IPS-18a (cell line): ENCODE measurements around the gene HIGD2A.

Experiments used
- H3K27ac ChIP-seq: one replicate; pipeline ENCODE4 v1.5.1; 2013; ENCODE audit warnings: low read length
- H3K27me3 ChIP-seq: one replicate; pipeline ENCODE4 v1.6.1; 2013; ENCODE audit warnings: mild to moderate bottlenecking, low read length; ENCODE audit not compliant: control insufficient read depth, insufficient read depth
- H3K36me3 ChIP-seq: one replicate; pipeline ENCODE4 v1.6.1; 2013; ENCODE audit warnings: low read depth, low read length; ENCODE audit not compliant: control insufficient read depth
- H3K4me1 ChIP-seq: one replicate; pipeline ENCODE4 v1.6.1; 2013; ENCODE audit warnings: low read depth, low read length; ENCODE audit not compliant: control insufficient read depth
- H3K4me3 ChIP-seq: one replicate; pipeline ENCODE4 v1.5.1; 2013; ENCODE audit warnings: low read length
- H3K9ac ChIP-seq: one replicate; pipeline ENCODE4 v1.6.1; 2013; ENCODE audit warnings: mild to moderate bottlenecking, low read length, moderate library complexity
- H3K9me3 ChIP-seq: one replicate; pipeline ENCODE4 v1.6.1; 2013; ENCODE audit warnings: low read depth, low read length; ENCODE audit not compliant: control insufficient read depth

Gene HIGD2A

GRCh38 chr5:176425791-176426190 lies 37.2 kb downstream of the HIGD2A start:
- no peaks in the 10 kb centered on the region for H3K27me3 ChIP-seq

GRCh38 chr5:176426876-176427275 lies 38.3 kb downstream of the HIGD2A start:
- no peaks in the 10 kb centered on the region for H3K9me3 ChIP-seq
- no peak overlapping the region for H3K4me3 ChIP-seq
- no peaks in the 10 kb centered on the region for H3K36me3 ChIP-seq

More at GRCh38 chr5:176425791-176426190, 37.2 kb downstream of the HIGD2A start:
- Histone ChIP-seq H3K4me3 (no peak overlapping the region), H3K36me3 (no peaks in the 10 kb centered on the region), H3K27ac (no peak overlapping the region), H3K4me1 (no peaks in the 10 kb centered on the region), H3K9me3 (peaks cover 5% of the 10 kb centered on the region), H3K9ac (no peak overlapping the region)

GRCh38 chr5:176427971-176428370 lies 39.4 kb downstream of the HIGD2A start:
- no peak overlapping the region for H3K27ac ChIP-seq
- H3K9ac ChIP-seq, result no peak overlapping the region
- no peaks in the 10 kb centered on the region for H3K4me1 ChIP-seq
- no peaks in the 10 kb centered on the region for H3K9me3 ChIP-seq
- H3K4me3 ChIP-seq, result no peak overlapping the region
- H3K27me3 ChIP-seq, result no peaks in the 10 kb centered on the region
- no peaks in the 10 kb centered on the region for H3K36me3 ChIP-seq

More at GRCh38 chr5:176426876-176427275, 38.3 kb downstream of the HIGD2A start:
- Histone ChIP-seq H3K27ac (no peak overlapping the region), H3K27me3 (no peaks in the 10 kb centered on the region), H3K4me1 (no peaks in the 10 kb centered on the region), H3K9ac (no peak overlapping the region)

- no peak overlapping the region for H3K4me3 ChIP-seq
- no peaks in the 10 kb centered on the region for H3K36me3 ChIP-seq
- H3K27me3 ChIP-seq, result no peaks in the 10 kb centered on the region
- H3K27ac ChIP-seq, result no peak overlapping the region
- H3K4me1 ChIP-seq, result no peaks in the 10 kb centered on the region
- no peaks in the 10 kb centered on the region for H3K9me3 ChIP-seq
- no peak overlapping the region for H3K9ac ChIP-seq
These were observed 41.4 kb downstream of the HIGD2A start for GRCh38 chr5:176429972-176430371.

- no peak overlapping the region for H3K9ac ChIP-seq
These were observed 44.2 kb downstream of the HIGD2A start for GRCh38 chr5:176432707-176433106.

GRCh38 chr5:176436656-176437055 lies 48.1 kb downstream of the HIGD2A start:
- no peak overlapping the region for H3K27ac ChIP-seq
- no peaks in the 10 kb centered on the region for H3K36me3 ChIP-seq
- peaks cover 5% of the 10 kb centered on the region for H3K4me1 ChIP-seq
- no peak overlapping the region for H3K9ac ChIP-seq
- H3K9me3 ChIP-seq, result no peaks in the 10 kb centered on the region
- H3K4me3 ChIP-seq, result no peak overlapping the region
- H3K27me3 ChIP-seq, result no peaks in the 10 kb centered on the region

More at GRCh38 chr5:176432707-176433106, 44.2 kb downstream of the HIGD2A start:
- Histone ChIP-seq H3K9me3 (no peaks in the 10 kb centered on the region), H3K4me3 (no peak overlapping the region), H3K4me1 (no peaks in the 10 kb centered on the region), H3K27ac (no peak overlapping the region), H3K36me3 (no peaks in the 10 kb centered on the region), H3K27me3 (no peaks in the 10 kb centered on the region)

- Histone ChIP-seq H3K4me3 (no peak overlapping the region), H3K4me1 (peaks cover 8% of the 10 kb centered on the region), H3K9ac (no peak overlapping the region), H3K27ac (no peak overlapping the region), H3K9me3 (no peaks in the 10 kb centered on the region), H3K36me3 (no peaks in the 10 kb centered on the region), H3K27me3 (no peaks in the 10 kb centered on the region)
These were observed 50.6 kb downstream of the HIGD2A start for GRCh38 chr5:176438959-176439757.
